Aorta (tissue), 5 donors: ENCODE measurements around the gene DNAJB13. TPM values are rescaled to one million over a fixed set of nuclear protein-coding genes. Genes with fewer than 3 reads are reported as not detected.
A peak's percentile ranks its signal among the peaks of the same experiment; 100 is the strongest.

Source experiments
- ATAC-seq: fragments of 200-7000 bp; cut with Tn5 transposase; one replicate; pipeline ENCODE4 v1.9.1; 2022; ENCODE audit warnings: moderate library complexity; ENCODE audit not compliant: low FRiP score
- DNase-seq, 2 donors: peaks; one replicate each; pipeline ENCODE4 v3.0.0-alpha.2; 2020
- H3K27ac ChIP-seq, 2 donors: one replicate each; pipeline ENCODE4 v1.5.1; 2013; ENCODE audit warnings: low read length in 2 of 2, mild to moderate bottlenecking in 2 of 2, moderate library complexity in 2 of 2, control low read depth in 1 of 2, inconsistent platforms in 1 of 2, low read depth in 1 of 2
- H3K27me3 ChIP-seq, 2 donors: one replicate each; pipeline ENCODE4 v1.6.1; 2013; ENCODE audit warnings: control low read depth in 1 of 2, low read length in 1 of 2, mild to moderate bottlenecking in 1 of 2, moderate library complexity in 1 of 2; ENCODE audit not compliant: insufficient read depth in 2 of 2, control insufficient read depth in 1 of 2
- H3K36me3 ChIP-seq, 2 donors: one replicate each; pipeline ENCODE4 v1.6.1; 2013; ENCODE audit warnings: control low read depth in 1 of 2, low read length in 1 of 2, mild to moderate bottlenecking in 1 of 2; ENCODE audit not compliant: insufficient read depth in 2 of 2, control insufficient read depth in 1 of 2
- H3K4me1 ChIP-seq, 2 donors: one replicate each; pipeline ENCODE4 v1.6.1; 2013; ENCODE audit warnings: low read length in 2 of 2, control low read depth in 1 of 2, mild to moderate bottlenecking in 1 of 2, moderate library complexity in 1 of 2; ENCODE audit not compliant: insufficient read depth in 2 of 2, control insufficient read depth in 1 of 2
- H3K4me3 ChIP-seq, 2 donors: one replicate each; pipeline ENCODE4 v1.5.1; 2013; ENCODE audit warnings: low read length in 2 of 2, control low read depth in 1 of 2, mild to moderate bottlenecking in 1 of 2
- H3K9me3 ChIP-seq: one replicate; pipeline ENCODE4 v1.6.1; 2013; ENCODE audit warnings: mild to moderate bottlenecking, low read length; ENCODE audit not compliant: control insufficient read depth
- WGBS, 2 donors: extraction: QIAGEN DNeasy Blood & Tissue Kit; methylation state at CpG; one replicate each; pipeline ENCODE4 v1.1.7; 2013; 5-methylcytosine and 5-hydroxymethylcytosine counted together
- intact Hi-C, 2 donors: fragments of 100-400 bp; cut with DNase I; formaldehyde crosslinking; loops; one replicate each; pipeline versions ENCODE4 v1.14.2 to v1.15.0; 2022
- polyA plus RNA-seq, 2 donors: library from polyadenylated mRNA; stranded (reverse); fragments of 200-250 nt; gene quantifications; one replicate each; pipeline ENCODE4 v1.2.3, GENCODE V29; 2013
- total RNA-seq, 2 donors: library from RNA; stranded (reverse); fragmentation: NEBNext Ultra II Directional; extraction: Animal tissue kit (Norgen Biotek cat#: 25700); gene quantifications; one replicate each; pipeline ENCODE4 v1.2.1, GENCODE V29; 2021
- donor health status: healthy with polysubstance abuse.
- donor health status: Bipolar disorder and iron deficiency.
- donor health status: DM: no; HTN: no; CAD: no.
- donor health status: DM: no; HTN: no; CAD: no.
- donor health status: DM: yes; HTN: yes; CAD: no.

Gene DNAJB13
- total and polyA plus RNA-seq, 4 donors = not detected

GRCh38 chr11:74012074-74012809 is 61.4 kb downstream of the DNAJB13 start:
- DNase-seq = peak in 1 of 2 donors; percentile 8
- ATAC-seq = no peak
- H3K4me3 ChIP-seq = no peak overlapping the region
- H3K9me3 ChIP-seq = no peaks in the 10 kb centered on the region
- no peak overlapping the region for H3K27ac ChIP-seq
- intact Hi-C loops = no loop called here
- H3K36me3 ChIP-seq = no peaks in the 10 kb centered on the region
- no peaks in the 10 kb centered on the region for H3K27me3 ChIP-seq
- no peaks in the 10 kb centered on the region for H3K4me1 ChIP-seq
- WGBS, 2 donors = 92 to 95% methylated on average over 14 of the region's 14 CpGs

GRCh38 chr11:74013141-74013540 is 62.3 kb downstream of the DNAJB13 start:
- WGBS, 2 donors = 94 to 95% methylated on average over 8 of the region's 8 CpGs
- H3K27me3 ChIP-seq = no peaks in the 10 kb centered on the region
- DNase-seq (no peak), ATAC-seq (no peak)
- H3K4me1 ChIP-seq = no peaks in the 10 kb centered on the region
- no peak overlapping the region for H3K4me3 ChIP-seq
- H3K27ac ChIP-seq = no peak overlapping the region
- no peaks in the 10 kb centered on the region for H3K9me3 ChIP-seq
- no peaks in the 10 kb centered on the region for H3K36me3 ChIP-seq
- intact Hi-C loops = no loop called here

- no peaks in the 10 kb centered on the region for H3K9me3 ChIP-seq
- ATAC-seq (no peak), DNase-seq (no peak)
- no peaks in the 10 kb centered on the region for H3K4me1 ChIP-seq
- H3K27me3 ChIP-seq = no peaks in the 10 kb centered on the region
- 98 to 100% methylated on average over 2 of the region's 2 CpGs for WGBS, 2 donors
- no peak overlapping the region for H3K27ac ChIP-seq
- H3K4me3 ChIP-seq = no peak overlapping the region
- no peaks in the 10 kb centered on the region for H3K36me3 ChIP-seq
- intact Hi-C loops = no loop called here
Observed at GRCh38 chr11:74014880-74015279, 64.1 kb downstream of the DNAJB13 start.

DNA sequence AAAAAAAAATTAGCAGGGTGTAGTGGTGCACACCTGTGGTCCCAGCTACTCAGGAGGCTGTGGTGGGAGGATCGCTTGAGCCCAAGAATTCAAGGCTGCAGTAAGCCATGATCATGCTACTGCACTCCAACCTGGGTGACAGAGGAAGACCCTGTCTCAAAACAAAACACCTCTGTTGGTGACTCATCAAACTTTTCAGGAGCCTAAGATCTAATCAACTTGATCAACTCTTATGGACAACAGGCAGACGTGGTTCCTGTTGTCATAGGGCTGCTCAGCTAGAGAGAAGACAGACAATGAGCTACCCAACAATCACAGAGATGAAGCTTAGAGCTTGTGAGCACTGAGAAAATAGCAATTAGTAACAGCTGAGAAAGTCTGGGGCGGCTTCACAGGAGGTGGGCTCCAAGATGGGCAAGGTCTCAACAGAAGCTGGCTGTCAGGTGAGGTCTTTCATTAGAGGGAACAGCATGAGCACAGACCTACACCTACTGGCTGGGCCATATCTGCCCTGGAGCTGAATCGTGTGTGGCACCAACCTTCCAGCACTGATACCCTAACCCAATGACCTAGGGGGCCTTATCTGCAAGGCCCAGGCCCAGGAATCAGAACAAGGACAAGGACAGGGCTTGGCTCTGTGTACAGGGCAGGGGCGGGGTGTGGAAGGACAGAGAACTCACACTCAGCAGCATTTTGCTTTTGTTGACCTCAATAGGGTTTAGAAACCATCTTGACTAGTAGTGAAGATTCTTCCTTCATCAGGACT is 65.3 kb downstream of the DNAJB13 start:
- Histone ChIP-seq H3K4me1 (no peaks in the 10 kb centered on the region), H3K4me3 (no peak overlapping the region), H3K36me3 (no peaks in the 10 kb centered on the region), H3K27ac (no peak overlapping the region), H3K9me3 (no peaks in the 10 kb centered on the region), H3K27me3 (no peaks in the 10 kb centered on the region)
- WGBS, 2 donors = 97% methylated on average over 5 of the region's 5 CpGs
- intact Hi-C loops = no loop called here
- DNase-seq = no peak
- no peak for ATAC-seq

DNA sequence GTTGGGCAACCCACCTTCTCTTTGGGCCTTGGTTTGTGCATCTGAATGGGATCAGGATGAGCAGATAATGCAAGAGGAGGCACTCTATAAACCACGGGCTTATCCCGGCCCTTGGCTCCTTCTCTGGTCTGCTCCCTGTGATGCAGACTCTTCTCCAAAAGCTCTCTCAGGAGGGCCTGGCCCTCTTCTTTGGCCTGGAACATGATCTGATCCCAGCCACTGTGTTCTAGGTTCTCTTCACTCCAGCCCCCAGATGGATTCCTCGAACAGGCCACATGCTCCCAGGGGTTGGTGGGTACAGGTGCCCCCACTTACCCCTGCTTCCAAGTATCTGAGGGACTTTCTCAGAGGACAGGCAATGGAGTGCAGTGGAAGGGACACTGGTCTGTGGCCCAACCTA is 66.8 kb downstream of the DNAJB13 start:
- Histone ChIP-seq H3K27ac (no peak overlapping the region), H3K4me3 (no peak overlapping the region), H3K9me3 (no peaks in the 10 kb centered on the region), H3K36me3 (no peaks in the 10 kb centered on the region), H3K27me3 (no peaks in the 10 kb centered on the region), H3K4me1 (no peaks in the 10 kb centered on the region)
- intact Hi-C loops = no loop called here
- ATAC-seq (no peak), DNase-seq (no peak)
- WGBS, 2 donors = 95% methylated on average over 3 of the region's 3 CpGs

DNA sequence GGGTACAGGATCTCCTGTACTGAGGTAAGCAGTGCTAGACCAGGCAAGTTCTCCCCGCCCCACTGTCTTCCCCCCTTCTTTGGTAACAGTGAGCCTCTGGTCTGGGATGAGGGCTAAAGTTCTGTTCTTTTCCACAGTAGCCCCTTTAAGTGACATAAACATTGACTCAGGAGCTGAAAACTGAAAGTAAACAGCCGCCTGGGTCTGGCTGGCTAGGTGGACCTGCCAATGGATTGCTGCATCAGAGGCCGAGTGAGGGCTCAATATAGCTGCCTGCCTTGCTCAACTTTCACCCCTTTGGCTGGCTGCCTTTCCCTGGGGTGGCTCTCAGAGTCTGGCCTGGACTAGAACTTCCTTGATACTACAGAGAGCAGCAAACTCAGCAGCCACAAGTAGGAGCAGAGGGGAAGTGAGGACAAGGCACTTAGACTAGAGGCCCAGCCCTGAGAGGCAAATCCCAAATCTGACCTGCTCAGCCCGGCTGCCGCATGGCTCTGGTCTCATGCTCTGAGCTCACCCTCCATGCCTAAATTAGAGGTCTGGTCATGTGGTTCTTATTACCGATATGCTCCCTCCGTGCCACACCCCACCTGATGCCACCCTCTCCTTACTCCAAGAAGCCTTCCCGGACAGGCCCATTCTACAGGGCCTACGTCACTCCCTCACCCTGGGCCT is 67.6 kb downstream of the DNAJB13 start:
- DNase-seq (peak; percentile 94 to 95), ATAC-seq (peak; percentile 91)
- peak overlapping the region in 1 of 2 donors; percentile 61 for H3K27ac ChIP-seq
- no peak overlapping the region for H3K4me3 ChIP-seq
- intact Hi-C loops = no loop called here
- peaks cover 0 to 3% of the 10 kb centered on the region in 2 donors for H3K36me3 ChIP-seq
- 64 to 68% methylated on average over 9 of the region's 9 CpGs for WGBS, 2 donors
- H3K9me3 ChIP-seq = no peaks in the 10 kb centered on the region
- H3K4me1 ChIP-seq = no peaks in the 10 kb centered on the region
- no peaks in the 10 kb centered on the region for H3K27me3 ChIP-seq

- Histone ChIP-seq H3K27ac (no peak overlapping the region), H3K9me3 (no peaks in the 10 kb centered on the region), H3K4me3 (no peak overlapping the region), H3K36me3 (peaks cover 0 to 3% of the 10 kb centered on the region in 2 donors), H3K4me1 (no peaks in the 10 kb centered on the region), H3K27me3 (no peaks in the 10 kb centered on the region)
- ATAC-seq (no peak), DNase-seq (no peak)
- intact Hi-C loops = no loop called here
- 75 to 76% methylated on average over 4 of the region's 4 CpGs for WGBS, 2 donors
Observed at GRCh38 chr11:74019104-74019738, 68.4 kb downstream of the DNAJB13 start.

- no peaks in the 10 kb centered on the region for H3K27me3 ChIP-seq
- WGBS, 2 donors = 89 to 93% methylated on average over 4 of the region's 4 CpGs
- intact Hi-C loops = loop anchor here in 1 of 2 donors (10.0 kb wide), 1 partner anchor 55 kb away; no protein-coding TSS in a partner anchor
- no peaks in the 10 kb centered on the region for H3K9me3 ChIP-seq
- ATAC-seq = no peak
- peaks cover 0 to 3% of the 10 kb centered on the region in 2 donors for H3K36me3 ChIP-seq
- H3K4me1 ChIP-seq = peaks cover 0 to 2% of the 10 kb centered on the region in 2 donors
- H3K27ac ChIP-seq = no peak overlapping the region
- DNase-seq = no peak
- no peak overlapping the region for H3K4me3 ChIP-seq
Observed at GRCh38 chr11:74019860-74020259, 69.0 kb downstream of the DNAJB13 start.
